Activated CD8-positive, alpha-beta memory T cell treated with anti-CD3 and anti-CD28 coated beads, Interleukin-2, amount 50 U/mL, for 48 hours (primary cell): ENCODE measurements around the gene COA1.
"Not testable (repeated sequence)": the region's sequence is repeated elsewhere in the genome, so short reads cannot be mapped to it uniquely, and the experiment has no call there.

ENCODE experiments used
- DNase-seq: peaks from one replicate; pipeline ENCODE4 v3.0.0-alpha.2; 2020

Gene COA1

DNA sequence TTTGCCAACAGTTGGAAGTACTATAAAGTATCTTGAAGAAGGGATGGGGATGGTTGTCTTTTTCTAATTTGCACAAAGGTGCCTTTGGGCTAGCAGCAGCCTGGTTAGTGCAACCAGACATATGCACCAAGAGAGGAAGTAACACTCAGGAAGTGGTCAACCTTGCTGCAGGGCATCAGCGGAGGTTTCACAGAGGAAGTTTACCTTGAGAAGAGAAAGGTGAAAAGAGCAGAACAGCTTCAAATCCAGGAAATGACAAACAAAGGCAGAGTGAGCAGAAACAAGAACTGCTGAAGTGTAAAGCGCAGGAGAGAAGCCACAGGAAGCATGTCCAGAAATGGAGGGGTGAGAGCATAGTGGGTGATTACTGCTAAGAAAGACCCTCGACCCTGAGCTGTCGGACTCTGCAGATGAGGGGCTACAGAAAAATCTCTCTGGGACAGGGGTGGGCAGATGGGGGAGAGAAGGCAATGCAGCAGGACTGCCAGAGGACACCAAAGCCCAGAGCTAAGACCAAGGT lies 79.5 kb downstream of the COA1 start:
- no peak for DNase-seq

DNA sequence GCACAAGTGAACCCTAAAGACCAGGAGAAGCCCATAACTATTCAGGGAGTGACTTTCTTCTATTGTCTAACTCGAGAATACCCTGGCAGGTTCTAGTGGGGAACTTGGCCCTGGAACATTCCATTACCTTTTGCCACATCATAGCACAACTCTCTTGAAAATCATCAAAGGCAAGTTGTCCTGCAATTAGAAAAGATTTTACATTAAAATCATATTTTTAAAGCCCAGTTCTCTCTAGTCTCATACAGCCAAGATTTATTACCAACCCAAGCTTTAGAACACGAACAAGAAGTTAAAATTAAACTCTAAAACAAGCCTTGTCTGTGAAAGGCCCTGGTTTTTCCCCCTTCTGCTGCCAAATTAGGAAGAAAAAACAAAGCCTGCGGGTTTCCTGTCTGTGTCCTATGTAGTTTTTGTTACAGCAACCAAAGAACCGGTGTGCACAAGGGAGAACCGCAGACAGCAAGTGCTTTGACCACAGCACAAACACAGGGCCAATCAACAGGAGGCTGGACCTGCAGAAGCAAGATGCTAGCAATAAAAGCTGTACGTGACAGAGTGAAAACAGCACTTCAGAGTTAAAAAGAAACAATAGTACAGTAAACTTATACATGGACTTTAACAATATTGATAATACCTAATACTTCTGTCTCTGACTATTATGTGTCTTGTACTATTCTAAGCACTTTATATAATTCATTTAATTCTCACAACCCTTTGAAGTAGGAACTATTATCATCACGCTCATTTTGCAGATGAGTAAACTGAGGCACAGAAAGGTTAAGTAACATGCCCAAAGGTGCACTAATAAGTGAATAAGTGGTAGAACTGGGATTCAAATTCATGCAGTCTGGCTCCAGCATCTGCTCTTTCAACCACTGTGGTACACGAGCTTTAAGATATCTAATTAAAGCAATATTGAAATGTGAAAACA lies 80.6 kb downstream of the COA1 start:
- no peak for DNase-seq

DNA sequence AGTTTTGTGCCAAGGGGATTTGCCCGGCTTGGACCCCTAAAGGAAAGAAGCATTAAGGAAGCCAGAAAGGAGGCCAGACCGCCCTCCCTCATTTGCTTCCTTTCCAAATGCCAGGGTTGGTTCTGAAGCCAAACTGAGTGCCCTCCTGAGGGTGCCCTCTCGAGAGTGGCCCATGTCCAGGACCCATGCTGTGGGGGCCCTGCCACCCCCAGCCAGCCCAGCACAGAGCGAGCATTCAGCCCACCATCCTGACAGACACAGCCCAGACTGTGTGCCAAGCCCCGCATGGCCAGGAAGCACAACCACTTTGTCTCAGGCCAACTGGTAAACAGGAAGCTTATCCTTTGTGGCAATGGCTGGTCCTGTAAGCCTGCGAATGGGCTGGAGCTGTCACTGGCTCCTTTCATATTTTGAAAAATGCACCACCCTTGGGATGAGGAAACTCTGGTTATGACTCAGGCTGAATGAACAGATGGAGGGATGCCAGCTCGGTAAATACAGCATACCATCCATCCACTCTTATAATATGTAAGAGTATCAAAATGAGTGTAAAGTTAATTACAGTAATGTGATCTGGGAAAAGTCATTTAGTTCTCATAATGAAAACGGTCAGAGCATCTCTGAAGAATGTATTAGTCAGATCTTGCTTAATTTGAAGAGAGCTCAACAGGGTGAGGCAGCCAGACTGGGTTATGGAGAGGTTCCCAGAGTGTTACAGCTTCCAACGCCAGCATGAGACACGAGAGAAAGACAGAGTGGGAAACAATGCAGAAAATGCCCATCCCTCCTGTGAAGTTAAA lies 81.5 kb downstream of the COA1 start:
- peak; percentile 72 for DNase-seq

DNA sequence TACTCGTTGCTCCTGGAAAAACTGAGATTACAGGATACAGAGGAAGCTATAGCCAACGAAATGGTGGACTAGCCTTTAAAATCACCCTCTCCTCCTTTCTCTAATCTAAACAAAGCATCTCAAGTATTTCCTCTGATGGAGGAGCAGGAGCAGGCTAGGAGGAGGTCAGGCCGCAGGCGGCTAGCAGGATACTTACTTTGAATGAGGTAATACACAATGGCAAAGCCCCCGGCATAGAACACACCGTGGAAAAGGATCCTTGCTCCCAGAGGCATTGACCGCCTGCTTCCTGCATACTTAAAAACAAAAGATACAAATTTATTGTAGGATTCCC lies 82.0 kb downstream of the COA1 start:
- DNase-seq: no peak

DNA sequence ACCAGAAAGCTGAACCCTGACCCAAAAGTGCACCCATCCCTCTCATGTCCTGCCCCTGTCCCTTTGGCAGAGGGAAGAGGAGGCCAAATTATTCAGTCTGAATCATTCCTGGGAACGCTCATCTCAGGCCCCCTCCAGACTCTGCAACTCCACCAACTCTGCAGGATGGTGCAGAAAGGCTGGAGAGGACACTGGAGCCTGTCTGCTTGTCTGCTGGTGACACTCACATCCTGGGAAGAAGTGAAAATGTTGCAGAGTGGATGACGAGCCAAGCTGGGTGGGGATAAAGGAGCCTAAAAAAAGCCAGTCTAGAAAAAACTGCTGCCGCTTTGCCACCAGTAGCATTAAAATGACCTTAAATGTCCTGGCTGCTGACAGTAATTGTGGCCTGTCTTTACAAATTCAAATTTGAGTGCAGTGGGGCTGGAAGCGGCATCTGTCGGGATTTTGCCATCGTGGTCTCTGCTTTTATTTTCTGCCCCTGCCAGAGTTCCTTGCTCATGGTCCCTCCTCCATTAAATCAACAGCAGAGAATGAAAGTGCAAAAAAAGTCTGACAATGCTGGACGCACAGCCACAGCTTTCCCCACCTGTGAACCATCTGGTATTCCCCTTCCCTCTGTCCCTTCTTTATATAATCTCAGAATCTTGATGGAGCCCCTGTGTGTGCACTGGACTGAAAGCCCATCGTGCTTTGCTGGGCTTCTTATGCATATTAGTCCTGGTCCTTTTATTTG lies 82.6 kb downstream of the COA1 start:
- DNase-seq: no peak

DNA sequence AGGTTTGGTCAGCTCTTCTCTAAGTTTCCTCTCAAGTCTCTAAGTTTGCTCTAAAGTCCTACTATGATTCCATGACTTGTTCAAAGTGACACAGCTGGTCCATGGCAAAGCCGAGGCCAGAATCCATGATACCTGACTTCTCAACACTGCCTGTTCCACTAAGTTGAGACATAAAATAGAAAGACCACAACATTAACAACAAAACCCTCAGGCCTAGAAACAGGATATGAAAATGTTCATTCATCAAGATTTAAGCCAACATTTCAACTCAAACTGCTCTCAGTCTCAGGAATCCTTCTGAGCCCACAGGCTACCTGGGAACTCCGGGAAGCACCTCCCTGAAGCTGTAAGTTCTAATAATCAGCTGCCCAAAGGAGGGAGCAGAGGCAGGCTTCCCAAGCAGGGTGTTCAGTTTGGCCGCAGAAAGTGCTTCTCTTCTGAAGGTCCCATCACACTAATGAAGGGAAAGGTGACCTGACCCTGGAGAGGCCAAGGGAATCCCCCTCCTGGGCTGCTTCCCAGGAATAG lies 83.6 kb downstream of the COA1 start:
- no peak for DNase-seq

DNA sequence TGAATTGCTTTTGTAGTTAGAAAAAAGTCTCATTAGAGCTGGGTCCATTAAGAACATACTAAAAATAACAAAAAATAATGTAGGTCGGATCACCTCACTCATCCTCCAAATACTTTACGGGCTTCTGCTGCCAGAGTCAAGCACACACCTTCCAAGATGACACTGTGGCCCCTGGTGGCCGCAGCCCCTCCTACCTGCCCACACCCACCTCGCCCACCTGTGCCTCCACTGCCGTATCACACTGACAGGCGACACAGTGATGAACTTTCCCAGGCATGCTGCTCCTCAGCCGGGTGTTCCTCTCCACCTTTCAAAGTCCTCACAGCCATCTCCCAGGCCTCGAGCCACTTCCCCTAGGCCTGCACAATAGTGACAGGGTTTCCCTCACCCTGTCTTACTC lies 85.5 kb downstream of the COA1 start:
- DNase-seq: no peak

DNA sequence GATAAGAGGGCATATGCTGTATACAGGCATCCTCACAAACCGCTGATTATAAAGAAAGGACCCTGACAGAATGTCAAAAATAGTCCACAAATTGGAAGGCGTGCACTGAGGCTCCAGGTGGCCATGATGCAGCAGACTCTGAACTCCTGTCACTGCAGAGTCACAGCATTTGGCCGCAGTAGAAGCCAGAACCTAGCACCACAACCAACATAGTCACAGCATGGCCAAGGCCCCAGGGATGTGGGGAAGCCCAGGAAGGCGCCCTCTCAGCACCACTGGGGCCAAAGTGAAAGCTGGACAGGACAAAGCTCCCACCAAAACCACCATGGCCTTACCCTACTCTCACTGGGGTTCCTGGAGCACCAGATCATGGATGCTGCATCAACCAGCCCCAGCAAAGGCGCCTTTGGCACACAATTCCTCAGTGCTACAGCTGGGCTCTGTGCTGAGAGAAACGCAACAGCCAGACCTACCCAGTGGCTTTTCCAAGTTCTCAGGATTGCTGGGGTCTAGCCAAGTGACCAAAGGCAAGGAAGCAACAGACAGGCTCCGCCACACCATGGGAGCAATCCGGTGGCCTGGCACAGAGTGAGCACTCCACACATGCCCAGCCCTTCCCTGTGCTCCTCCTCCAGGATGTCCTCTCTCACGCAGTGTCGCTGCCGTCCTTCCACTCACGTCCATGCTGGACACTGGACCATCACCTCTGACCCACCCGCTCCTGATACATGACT lies 86.3 kb downstream of the COA1 start:
- no peak for DNase-seq

DNA sequence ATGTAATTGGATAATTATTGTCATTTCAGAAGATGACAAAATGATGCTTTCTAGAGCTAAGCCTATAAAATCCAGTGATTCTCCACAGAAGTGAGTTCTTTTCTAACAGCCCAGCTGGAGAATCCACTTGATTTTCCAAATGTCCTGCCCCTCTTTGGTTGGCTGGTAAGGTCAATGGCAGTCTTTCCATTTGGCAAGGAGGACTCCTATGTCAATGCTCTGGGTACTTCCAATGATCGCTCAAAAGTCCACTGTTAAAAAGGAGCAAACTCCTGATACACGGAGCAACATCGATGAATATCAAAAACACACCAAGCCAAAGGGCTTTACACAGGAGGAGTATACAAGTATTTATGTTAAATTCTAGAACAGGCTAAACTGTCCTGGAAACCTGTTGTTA lies 88.6 kb downstream of the COA1 start:
- DNase-seq: no peak

DNA sequence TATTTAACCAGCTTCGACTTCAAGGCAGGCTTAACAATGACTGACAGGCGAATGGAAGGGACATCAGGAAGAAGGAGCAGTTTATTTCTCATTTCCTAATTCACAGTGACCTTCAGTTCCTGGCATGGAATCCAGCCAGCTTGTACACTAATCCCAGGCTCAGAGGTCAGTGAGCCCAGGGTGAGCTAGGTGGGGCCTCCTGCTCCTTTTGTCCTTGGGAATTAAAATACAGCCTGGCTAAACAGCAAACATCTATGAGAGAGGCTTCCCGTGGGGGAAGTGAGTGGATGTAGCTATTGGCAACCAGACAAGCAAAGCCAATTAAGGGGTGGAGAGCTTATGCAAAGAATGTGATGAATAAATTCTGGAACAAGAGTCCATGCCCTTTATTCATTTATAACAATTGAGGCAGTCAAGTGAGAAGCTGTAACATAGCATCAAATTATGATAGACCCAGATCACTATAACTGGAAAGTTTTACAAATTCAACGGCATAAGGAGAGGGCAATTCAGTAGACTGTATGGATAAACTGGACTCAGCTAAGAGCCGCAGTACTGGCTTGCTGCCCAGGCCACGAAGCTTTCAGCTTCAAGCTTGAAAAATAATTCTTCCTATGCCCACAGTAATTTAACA lies 89.3 kb downstream of the COA1 start:
- DNase-seq: no peak

DNA sequence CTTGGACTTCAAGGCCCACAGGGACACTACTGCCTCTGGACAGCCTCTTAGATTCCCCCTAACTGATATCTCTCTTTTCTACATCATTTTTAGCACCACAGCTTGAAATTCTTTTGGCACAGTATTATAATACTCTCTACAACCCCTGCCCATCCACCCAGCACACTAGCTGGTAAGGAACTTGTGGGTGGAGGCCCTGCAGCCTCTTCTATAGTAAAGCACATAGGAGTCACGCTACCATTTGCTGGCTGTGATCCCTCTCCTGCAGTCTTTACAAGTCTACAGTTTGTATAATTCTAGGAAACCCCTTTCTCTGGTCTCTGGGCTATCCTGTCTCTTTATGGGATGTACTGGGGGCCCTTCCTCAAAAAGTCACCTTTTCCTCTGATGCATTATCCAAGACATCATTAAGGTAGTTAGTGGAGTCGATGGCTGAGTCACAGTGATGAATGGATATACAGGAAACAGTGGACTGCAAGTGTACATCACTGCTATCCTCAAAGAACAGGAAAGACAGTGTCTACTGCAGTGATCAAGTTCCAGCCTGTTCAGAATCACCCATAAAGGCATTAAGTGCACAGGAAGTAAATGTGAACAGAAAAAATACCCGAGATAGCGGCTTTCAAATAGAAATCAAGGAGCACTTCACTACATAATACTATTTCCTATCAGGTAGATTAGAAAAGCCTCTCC lies 92.1 kb downstream of the COA1 start:
- DNase-seq: no peak

DNA sequence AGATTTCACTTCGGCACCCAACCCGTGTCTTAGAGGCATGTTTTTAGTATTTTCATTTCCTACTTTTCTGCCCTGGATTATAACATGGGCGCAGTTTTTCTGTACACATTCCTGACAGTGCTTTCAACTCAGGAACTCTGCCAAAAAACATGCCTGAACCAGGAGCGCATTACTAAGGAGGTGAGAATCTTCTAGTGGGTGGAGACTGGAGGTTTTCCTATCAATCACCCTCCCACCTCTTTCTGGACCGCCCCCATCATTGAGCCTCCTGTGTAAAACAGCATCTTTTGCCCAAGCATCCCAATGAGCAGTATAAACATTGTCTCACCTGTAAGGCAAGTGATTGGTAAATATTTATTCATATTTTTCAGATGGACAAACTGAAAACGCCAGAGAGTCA lies 93.2 kb downstream of the COA1 start:
- no peak for DNase-seq

DNA sequence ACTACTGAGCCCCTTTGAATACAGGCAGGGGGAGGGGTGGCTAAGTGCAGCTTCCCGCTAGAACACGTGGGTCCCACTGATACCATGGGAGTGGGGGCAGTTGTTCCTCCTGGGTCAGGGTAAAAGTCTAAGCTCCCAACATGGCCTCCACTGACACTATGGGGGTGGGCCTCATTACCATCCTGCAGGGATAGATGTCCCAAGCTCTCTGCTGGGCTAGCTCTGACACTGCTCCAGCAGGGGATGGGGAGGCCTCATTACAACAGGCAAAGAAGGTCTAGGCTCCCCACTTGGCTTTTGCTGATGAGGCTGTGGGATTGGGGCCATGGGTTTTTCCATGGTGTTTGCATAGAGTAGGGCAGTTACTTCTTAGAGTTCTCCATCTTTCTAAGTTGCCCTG lies 94.9 kb downstream of the COA1 start:
- DNase-seq: no peak

DNA sequence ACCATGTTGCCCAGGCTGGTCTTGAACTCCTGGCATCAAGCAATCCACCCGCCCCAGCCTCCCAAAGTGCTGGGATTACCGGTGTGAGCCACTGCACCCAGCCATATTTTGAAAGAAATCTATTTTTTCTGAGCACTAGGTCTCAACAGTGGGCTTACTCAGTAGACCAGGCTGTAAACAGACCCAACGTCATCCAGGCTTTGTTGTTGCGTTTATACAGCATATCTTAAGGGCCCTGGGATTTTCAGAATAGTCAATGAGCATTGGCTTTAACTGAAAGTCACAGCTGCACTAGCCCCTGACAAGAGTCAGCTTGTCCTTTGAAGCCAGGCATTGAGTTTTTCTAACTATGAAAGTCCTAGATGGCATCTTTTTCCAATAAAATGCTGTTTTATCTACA lies 96.6 kb downstream of the COA1 start:
- no peak for DNase-seq

DNA sequence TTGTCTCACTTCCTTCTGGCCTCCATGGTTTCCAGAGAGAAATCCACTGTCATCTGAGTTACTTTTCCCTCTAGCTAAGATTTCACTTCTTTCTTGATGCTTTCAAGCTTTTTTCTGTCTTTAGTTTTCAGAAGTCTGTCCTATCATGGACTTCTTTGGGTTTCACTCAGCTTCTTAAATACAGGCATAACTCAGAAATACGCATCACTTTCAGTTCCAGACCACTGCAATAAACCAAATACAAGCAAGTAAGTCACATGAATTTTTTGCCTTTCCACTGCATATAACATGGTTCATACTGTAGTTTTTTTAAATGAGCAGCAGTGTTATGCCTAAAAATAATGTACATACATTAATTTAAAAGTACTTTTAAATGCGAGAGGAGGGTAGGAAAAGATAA lies 97.8 kb downstream of the COA1 start:
- DNase-seq: no peak

DNA sequence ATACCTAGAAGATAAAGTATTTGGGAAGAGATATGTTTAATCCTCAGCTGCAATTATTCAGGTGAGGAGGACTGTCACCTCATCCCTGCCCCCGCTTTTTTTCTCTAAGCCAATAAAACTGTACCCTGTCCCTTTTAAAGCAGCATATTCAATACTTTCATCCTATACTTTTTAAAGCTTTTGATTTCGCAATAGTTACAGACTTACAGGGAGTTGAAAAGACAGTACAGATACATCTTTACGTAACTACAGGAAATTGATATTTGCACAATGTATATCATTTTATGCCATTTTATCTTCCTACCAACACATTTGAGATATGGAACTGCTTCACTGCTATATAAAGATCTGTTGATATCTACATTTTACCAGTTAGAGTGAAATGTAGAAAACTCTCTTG lies 98.8 kb downstream of the COA1 start:
- DNase-seq: no peak

DNA sequence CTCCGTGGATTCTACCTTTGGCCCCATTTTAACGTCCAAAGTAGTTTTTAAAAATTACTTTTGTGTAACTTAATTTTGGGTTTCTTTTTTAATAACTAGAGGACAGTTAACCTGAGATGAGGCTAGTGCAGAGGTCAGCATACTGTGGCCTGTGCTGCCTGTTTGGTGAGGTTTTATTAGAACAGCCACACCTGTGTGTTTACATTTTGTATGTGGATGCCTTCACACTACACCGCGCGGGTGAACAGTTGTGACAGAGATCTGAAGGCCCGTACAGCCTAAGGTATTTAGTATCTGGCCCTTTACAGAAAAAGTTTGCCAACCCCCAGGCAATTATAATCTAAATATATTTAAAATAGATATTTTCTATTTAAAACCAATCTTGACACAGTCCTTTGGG lies 99.5 kb downstream of the COA1 start:
- no peak for DNase-seq

DNA sequence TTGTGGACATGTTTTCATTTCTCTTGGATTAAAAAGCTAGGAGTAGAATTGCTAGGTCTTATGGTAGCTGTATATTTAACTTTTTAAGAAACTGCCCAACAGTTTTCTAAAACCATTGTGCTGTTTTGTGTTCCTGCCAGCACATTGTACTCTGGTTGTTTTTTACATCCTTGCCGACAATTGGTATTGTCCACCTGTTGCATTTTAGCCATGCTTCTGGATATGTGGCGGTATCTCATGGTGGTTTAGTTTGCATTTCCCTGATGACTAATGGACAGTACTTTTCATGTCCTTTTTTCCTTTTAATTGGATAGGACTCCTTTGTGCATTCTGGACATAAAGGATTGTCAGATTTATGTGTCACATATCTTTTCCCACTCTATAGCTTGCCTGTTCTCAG lies 100.9 kb downstream of the COA1 start:
- DNase-seq: no peak

DNA sequence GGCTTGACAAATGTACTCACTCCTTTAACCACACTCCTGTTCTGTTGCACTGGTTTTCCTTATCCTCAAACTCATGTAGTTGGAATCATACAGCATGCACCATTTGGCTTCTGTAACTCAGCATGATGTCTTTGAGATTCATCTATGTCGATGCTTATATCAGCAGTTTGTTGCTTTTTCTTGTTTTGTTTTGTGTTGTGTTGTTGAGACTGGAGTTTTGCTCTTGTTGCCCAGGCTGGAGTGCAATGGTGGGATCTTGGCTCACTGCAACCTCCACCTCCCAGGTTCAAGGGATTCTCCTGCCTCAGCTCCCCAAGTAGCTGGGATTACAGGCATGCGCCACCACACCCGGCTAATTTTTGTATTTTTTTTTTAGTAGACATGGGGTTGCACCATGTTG lies 101.5 kb downstream of the COA1 start:
- not testable (repeated sequence) for DNase-seq

DNA sequence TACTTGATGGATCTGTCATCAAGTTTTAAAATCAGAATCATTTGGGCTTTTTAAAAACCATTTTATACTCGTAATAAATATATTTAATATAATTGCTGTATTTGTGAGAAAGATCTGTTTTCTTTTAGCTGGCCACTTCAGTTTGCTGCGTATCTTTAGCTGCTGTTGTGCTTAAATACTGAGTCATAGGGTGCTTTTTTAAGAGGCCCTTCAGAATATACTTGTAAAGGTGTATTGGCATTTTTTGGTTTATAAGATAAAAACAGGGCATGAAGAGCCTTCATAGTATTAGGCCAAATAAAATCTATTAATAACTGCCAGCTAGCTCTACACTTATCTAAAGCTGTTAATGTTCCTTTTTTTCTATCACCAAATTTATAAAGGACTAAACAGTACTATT lies 102.6 kb downstream of the COA1 start:
- no peak for DNase-seq

DNA sequence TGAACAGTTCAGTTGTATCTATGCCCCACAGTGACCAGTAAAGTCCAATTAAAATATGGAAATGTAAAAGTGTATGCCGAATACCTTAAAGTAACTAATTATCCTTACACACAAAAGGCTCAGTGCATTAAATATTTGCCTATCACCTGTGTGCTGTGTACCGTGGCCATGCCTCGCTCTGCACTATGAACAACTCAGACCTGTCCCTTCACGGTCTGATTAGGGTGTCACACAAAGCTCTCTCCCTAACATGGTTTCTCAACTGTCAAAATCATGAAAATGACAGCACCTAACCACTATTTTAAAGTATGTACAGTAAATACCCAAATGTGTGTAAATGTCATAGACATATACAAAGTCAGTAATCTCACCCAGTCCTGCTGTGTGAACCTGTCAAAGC lies 103.3 kb downstream of the COA1 start:
- no peak for DNase-seq
